Measurements from ENCODE around the gene EDC3. TPM values are rescaled to one million over a fixed set of nuclear protein-coding genes. Genes with fewer than 3 reads are reported as not detected.
"Not testable (repeated sequence)": the region's sequence is repeated elsewhere in the genome, so short reads cannot be mapped to it uniquely, and the experiment has no call there.

EDC3 gene
- polyA plus RNA-seq, 1 donor, result 31.1 TPM

- H3K4me1 ChIP-seq (ENCODE audit: control insufficient read depth, insufficient read depth, low read length), result no peaks in the 10 kb centered on the region
- H3K27ac ChIP-seq (ENCODE audit: low read length), result no peak overlapping the region
- H3K4me3 ChIP-seq (ENCODE audit: low read length), result no peak overlapping the region
- peaks cover 92% of the 10 kb centered on the region for H3K36me3 ChIP-seq (ENCODE audit: control insufficient read depth, insufficient read depth, low read length)
- DNase-seq, result no peak
- H3K27me3 ChIP-seq (ENCODE audit: control insufficient read depth, insufficient read depth, low read length), result no peaks in the 10 kb centered on the region
- WGBS (ENCODE audit: insufficient coverage, low lambda C conversion rate), result no CpG with 5 or more reads among the region's 2 CpGs
- no peaks in the 10 kb centered on the region for H3K9me3 ChIP-seq (ENCODE audit: control insufficient read depth, low read depth, low read length)
Measured at GRCh38 chr15:74633781-74634180, 62.0 kb downstream of the EDC3 start.

- Histone ChIP-seq H3K4me1 (ENCODE audit: control insufficient read depth, insufficient read depth, low read length) (no peaks in the 10 kb centered on the region), H3K9me3 (ENCODE audit: control insufficient read depth, low read depth, low read length) (no peaks in the 10 kb centered on the region), H3K27me3 (ENCODE audit: control insufficient read depth, insufficient read depth, low read length) (no peaks in the 10 kb centered on the region), H3K36me3 (ENCODE audit: control insufficient read depth, insufficient read depth, low read length) (peaks cover 97% of the 10 kb centered on the region), H3K27ac (ENCODE audit: low read length) (no peak overlapping the region), H3K4me3 (ENCODE audit: low read length) (no peak overlapping the region)
- no peak for DNase-seq
- WGBS (ENCODE audit: insufficient coverage, low lambda C conversion rate), result no CpG with 5 or more reads among the region's 9 CpGs
Measured at GRCh38 chr15:74632601-74633000, 63.2 kb downstream of the EDC3 start.

- DNase-seq, result peak; percentile 28 to 51
- Histone ChIP-seq H3K27ac (ENCODE audit: low read length) (no peak overlapping the region), H3K4me1 (ENCODE audit: control insufficient read depth, insufficient read depth, low read length) (no peaks in the 10 kb centered on the region), H3K9me3 (ENCODE audit: control insufficient read depth, low read depth, low read length) (no peaks in the 10 kb centered on the region), H3K36me3 (ENCODE audit: control insufficient read depth, insufficient read depth, low read length) (peaks cover 97% of the 10 kb centered on the region), H3K27me3 (ENCODE audit: control insufficient read depth, insufficient read depth, low read length) (no peaks in the 10 kb centered on the region), H3K4me3 (ENCODE audit: low read length) (no peak overlapping the region)
- no CpG with 5 or more reads among the region's 8 CpGs for WGBS (ENCODE audit: insufficient coverage, low lambda C conversion rate)
Measured at GRCh38 chr15:74631935-74632560, 63.8 kb downstream of the EDC3 start.

GRCh38 chr15:74631408-74631807, 64.4 kb downstream of the EDC3 start:
- H3K27ac ChIP-seq (ENCODE audit: low read length), result no peak overlapping the region
- peak in 1 of 2 donors; percentile 44 for DNase-seq
- peaks cover 97% of the 10 kb centered on the region for H3K36me3 ChIP-seq (ENCODE audit: control insufficient read depth, insufficient read depth, low read length)

GRCh38 chr15:74631087-74631385, 64.8 kb downstream of the EDC3 start:
- H3K4me3 ChIP-seq (ENCODE audit: low read length), result no peak overlapping the region
- H3K27me3 ChIP-seq (ENCODE audit: control insufficient read depth, insufficient read depth, low read length), result no peaks in the 10 kb centered on the region
- no peak overlapping the region for H3K27ac ChIP-seq (ENCODE audit: low read length)
- DNase-seq, result no peak
- WGBS (ENCODE audit: insufficient coverage, low lambda C conversion rate), result no CpG with 5 or more reads among the region's 3 CpGs
- no peaks in the 10 kb centered on the region for H3K4me1 ChIP-seq (ENCODE audit: control insufficient read depth, insufficient read depth, low read length)
- H3K9me3 ChIP-seq (ENCODE audit: control insufficient read depth, low read depth, low read length), result no peaks in the 10 kb centered on the region
- H3K36me3 ChIP-seq (ENCODE audit: control insufficient read depth, insufficient read depth, low read length), result peaks cover 97% of the 10 kb centered on the region

More at GRCh38 chr15:74631408-74631807, 64.4 kb downstream of the EDC3 start:
- H3K27me3 ChIP-seq (ENCODE audit: control insufficient read depth, insufficient read depth, low read length), result no peaks in the 10 kb centered on the region
- H3K4me3 ChIP-seq (ENCODE audit: low read length), result no peak overlapping the region
- H3K9me3 ChIP-seq (ENCODE audit: control insufficient read depth, low read depth, low read length), result no peaks in the 10 kb centered on the region
- no CpG with 5 or more reads among the region's 3 CpGs for WGBS (ENCODE audit: insufficient coverage, low lambda C conversion rate)
- no peaks in the 10 kb centered on the region for H3K4me1 ChIP-seq (ENCODE audit: control insufficient read depth, insufficient read depth, low read length)

GRCh38 chr15:74630284-74631086, 65.3 kb downstream of the EDC3 start:
- no peaks in the 10 kb centered on the region for H3K9me3 ChIP-seq (ENCODE audit: control insufficient read depth, low read depth, low read length)
- no peaks in the 10 kb centered on the region for H3K4me1 ChIP-seq (ENCODE audit: control insufficient read depth, insufficient read depth, low read length)
- no peak overlapping the region for H3K4me3 ChIP-seq (ENCODE audit: low read length)
- H3K36me3 ChIP-seq (ENCODE audit: control insufficient read depth, insufficient read depth, low read length), result peaks cover 97% of the 10 kb centered on the region
- H3K27me3 ChIP-seq (ENCODE audit: control insufficient read depth, insufficient read depth, low read length), result no peaks in the 10 kb centered on the region
- no peak overlapping the region for H3K27ac ChIP-seq (ENCODE audit: low read length)
- no CpG with 5 or more reads among the region's 6 CpGs for whole genome bisulfite sequencing (ENCODE audit: insufficient coverage, low lambda C conversion rate)
- no peak for DNase-seq

GRCh38 chr15:74629696-74630095, 66.1 kb downstream of the EDC3 start:
- not testable (repeated sequence) for DNase-seq; H3K27me3 ChIP-seq (ENCODE audit: control insufficient read depth, insufficient read depth, low read length); H3K9me3 ChIP-seq (ENCODE audit: control insufficient read depth, low read depth, low read length); H3K4me3 ChIP-seq (ENCODE audit: low read length); H3K4me1 ChIP-seq (ENCODE audit: control insufficient read depth, insufficient read depth, low read length); H3K27ac ChIP-seq (ENCODE audit: low read length)
- peaks cover 97% of the 10 kb centered on the region for H3K36me3 ChIP-seq (ENCODE audit: control insufficient read depth, insufficient read depth, low read length)
- WGBS (ENCODE audit: insufficient coverage, low lambda C conversion rate), result no CpG with 5 or more reads among the region's 10 CpGs

- no CpG with 5 or more reads among the region's 5 CpGs for WGBS (ENCODE audit: insufficient coverage, low lambda C conversion rate)
- no peak for DNase-seq
- H3K27me3 ChIP-seq (ENCODE audit: control insufficient read depth, insufficient read depth, low read length), result no peaks in the 10 kb centered on the region
- peaks cover 97% of the 10 kb centered on the region for H3K36me3 ChIP-seq (ENCODE audit: control insufficient read depth, insufficient read depth, low read length)
- no peak overlapping the region for H3K4me3 ChIP-seq (ENCODE audit: low read length)
- no peaks in the 10 kb centered on the region for H3K4me1 ChIP-seq (ENCODE audit: control insufficient read depth, insufficient read depth, low read length)
- no peaks in the 10 kb centered on the region for H3K9me3 ChIP-seq (ENCODE audit: control insufficient read depth, low read depth, low read length)
- H3K27ac ChIP-seq (ENCODE audit: low read length), result no peak overlapping the region
Measured at GRCh38 chr15:74628949-74629348, 66.9 kb downstream of the EDC3 start.

- no CpG with 5 or more reads among the region's 3 CpGs for WGBS (ENCODE audit: insufficient coverage, low lambda C conversion rate)
- no peaks in the 10 kb centered on the region for H3K27me3 ChIP-seq (ENCODE audit: control insufficient read depth, insufficient read depth, low read length)
- no peak overlapping the region for H3K4me3 ChIP-seq (ENCODE audit: low read length)
- H3K9me3 ChIP-seq (ENCODE audit: control insufficient read depth, low read depth, low read length), result no peaks in the 10 kb centered on the region
- H3K27ac ChIP-seq (ENCODE audit: low read length), result no peak overlapping the region
- DNase-seq, result no peak
- no peaks in the 10 kb centered on the region for H3K4me1 ChIP-seq (ENCODE audit: control insufficient read depth, insufficient read depth, low read length)
- H3K36me3 ChIP-seq (ENCODE audit: control insufficient read depth, insufficient read depth, low read length), result peaks cover 97% of the 10 kb centered on the region
Measured at GRCh38 chr15:74628199-74628598, 67.6 kb downstream of the EDC3 start.

GRCh38 chr15:74627766-74628165, 68.1 kb downstream of the EDC3 start:
- Histone ChIP-seq H3K4me3 (ENCODE audit: low read length) (no peak overlapping the region), H3K36me3 (ENCODE audit: control insufficient read depth, insufficient read depth, low read length) (peaks cover 97% of the 10 kb centered on the region), H3K4me1 (ENCODE audit: control insufficient read depth, insufficient read depth, low read length) (no peaks in the 10 kb centered on the region), H3K27ac (ENCODE audit: low read length) (no peak overlapping the region), H3K9me3 (ENCODE audit: control insufficient read depth, low read depth, low read length) (no peaks in the 10 kb centered on the region), H3K27me3 (ENCODE audit: control insufficient read depth, insufficient read depth, low read length) (no peaks in the 10 kb centered on the region)
- WGBS (ENCODE audit: insufficient coverage, low lambda C conversion rate), result no CpG with 5 or more reads among the region's 5 CpGs
- no peak for DNase-seq
